HepG2 (cell line): ENCODE results near the gene TSPAN3. TPM values are rescaled to one million over a fixed set of nuclear protein-coding genes. Genes with fewer than 3 reads are reported as not detected.
A peak's percentile ranks its signal among the peaks of the same experiment; 100 is the strongest.

Experiments used
- ATAC-seq: fragments of 200-7000 bp; cut with Tn5 transposase; 3 replicates; pipeline ENCODE4 v1.9.1; 2020; ENCODE audit warnings: mild to moderate bottlenecking, moderate library complexity
- BruUV-seq: library from RNA; stranded (reverse); fragments of 400-500 nt; replicated peaks from 2 replicates; lab custom pipeline; 2021; lab: Mats Ljungman, UMichigan
- CTCF ChIA-PET: fragments of 300-600 bp; formaldehyde crosslinking; extraction: SDS; loops from one replicate; lab custom pipeline; 2021; ENCODE audit warnings: low total read pairs, inconsistent platforms, low intra/inter-chr PET ratio; lab: Yijun Ruan, JAX
- POLR2A ChIA-PET: fragments of 350-600 bp; sonication (Branson Sonifier 250); formaldehyde crosslinking; loops from one replicate; lab custom pipeline; 2020; ENCODE audit warnings: antibody characterized with exemption, inconsistent platforms; lab: Yijun Ruan, JAX
- DNase-seq: peaks from one replicate; pipeline ENCODE4 v3.0.0-alpha.2; 2015; ENCODE audit warnings: low spot score
- FAIRE-seq: peaks from 3 replicates; lab custom pipeline; 2011; peaks lifted over from hg19 to GRCh38; lab: Jason Lieb, UNC
- H2AFZ ChIP-seq: one replicate; pipeline ENCODE4 v1.6.1; 2011; ENCODE audit warnings: low read length, inconsistent platforms
- H3K27ac ChIP-seq: fragments of 300-600 bp; 3 replicates; pipeline ENCODE4 v1.8.0; 2011; ENCODE audit warnings: mixed run types, mild to moderate bottlenecking, mixed read lengths, low read length, inconsistent platforms; ENCODE audit not compliant: insufficient read depth; ENCODE audit errors: extremely low read length
- H3K27me3 ChIP-seq, 2 experiments: fragments of 200-600 bp in 1 of 2; 2 replicates in 1 of 2; 3 replicates in 1 of 2; pipeline versions ENCODE4 v1.6.0 to v1.8.0; 2011; ENCODE audit warnings: low read length in 2 of 2, mild to moderate bottlenecking in 2 of 2, moderate library complexity in 2 of 2, inconsistent platforms in 1 of 2; ENCODE audit not compliant: insufficient read depth in 2 of 2, control insufficient read depth in 1 of 2
- H3K36me3 ChIP-seq, 2 experiments: fragments of 200-600 bp in 1 of 2; replicated peaks in 1 of 2; 2 replicates in 1 of 2; 3 replicates in 1 of 2; pipeline versions ENCODE4 v1.5.1 to v1.8.0; 2011; ENCODE audit warnings: low read length in 2 of 2, inconsistent platforms in 1 of 2; ENCODE audit not compliant: insufficient read depth in 2 of 2, control insufficient read depth in 1 of 2
- H3K4me1 ChIP-seq: 2 replicates; pipeline ENCODE4 v1.5.1; 2012; ENCODE audit warnings: low read length, inconsistent platforms; ENCODE audit not compliant: insufficient read depth
- H3K4me2 ChIP-seq: 2 replicates; pipeline ENCODE4 v1.6.0; 2011; ENCODE audit warnings: low read depth, low read length, inconsistent platforms
- H3K4me3 ChIP-seq, 3 experiments: fragments of 200-600 bp in 1 of 3; sonication (generic), shearing (Covaris generic) in 1 of 3; replicated peaks in 1 of 3; 2 replicates each; pipeline ENCODE4 v1.5.1; 2011 to 2016; ENCODE audit warnings: low read length in 3 of 3, inconsistent platforms in 2 of 3, low read depth in 2 of 3, mild to moderate bottlenecking in 2 of 3, control low read depth in 1 of 3, mixed read lengths in 1 of 3; ENCODE audit not compliant: insufficient read depth in 1 of 3
- H3K79me2 ChIP-seq: one replicate; pipeline ENCODE4 v1.6.1; 2011; ENCODE audit warnings: low read length, inconsistent platforms; ENCODE audit not compliant: insufficient read depth
- H3K9ac ChIP-seq: 2 replicates; pipeline ENCODE4 v1.6.0; 2011; ENCODE audit warnings: mild to moderate bottlenecking, low read depth, low read length, inconsistent platforms; ENCODE audit not compliant: insufficient read depth
- H3K9me3 ChIP-seq: 2 replicates; pipeline ENCODE4 v1.5.1; 2012; ENCODE audit warnings: mild to moderate bottlenecking, low read length
- H4K20me1 ChIP-seq: 2 replicates; pipeline ENCODE4 v1.6.0; 2011; ENCODE audit warnings: inconsistent platforms, mild to moderate bottlenecking, low read length, moderate library complexity; ENCODE audit not compliant: insufficient read depth
- FOSL1 ChIP-seq: sonication (generic); formaldehyde crosslinking; IDR thresholded peaks from 2 replicates; pipeline ENCODE4 v1.9.0; 2021; ENCODE audit warnings: missing genetic modification reagents, borderline replicate concordance
- KLF15 ChIP-seq: sonication (generic); formaldehyde crosslinking; IDR thresholded peaks from 2 replicates; pipeline ENCODE4 v1.8.1; 2023; ENCODE audit warnings: borderline replicate concordance, mild to moderate bottlenecking, inconsistent platforms, missing genetic modification reagents, mixed read lengths
- KLF6 ChIP-seq: IDR thresholded peaks from 2 replicates; pipeline ENCODE4 v1.8.0; 2016; ENCODE audit warnings: missing biosample characterization, missing genetic modification reagents
- MXD1 ChIP-seq: sonication (generic); formaldehyde crosslinking; IDR thresholded peaks from 2 replicates; pipeline ENCODE4 v1.4.0; 2020; ENCODE audit warnings: mild to moderate bottlenecking, missing genetic modification reagents
- PLRG1 ChIP-seq: fragments of 450-650 bp; conservative IDR thresholded peaks from 2 replicates; pipeline ENCODE4 v1.6.1; 2016
- REPIN1 ChIP-seq: sonication (generic); formaldehyde crosslinking; IDR thresholded peaks from 2 replicates; pipeline ENCODE4 v1.8.0; 2022; ENCODE audit warnings: missing genetic modification reagents, low read depth, mild to moderate bottlenecking, borderline replicate concordance
- SATB2 ChIP-seq: sonication (generic); formaldehyde crosslinking; IDR thresholded peaks from 2 replicates; pipeline ENCODE4 v1.5.0; 2020; ENCODE audit warnings: missing genetic modification reagents
- SKIL ChIP-seq: sonication (generic); formaldehyde crosslinking; IDR thresholded peaks from 2 replicates; pipeline ENCODE4 v1.8.0; 2022; ENCODE audit warnings: missing genetic modification reagents, mild to moderate bottlenecking, moderate library complexity, borderline replicate concordance
- TARDBP ChIP-seq: sonication (generic); formaldehyde crosslinking; IDR thresholded peaks from 2 replicates; pipeline ENCODE4 v1.8.0; 2022; ENCODE audit warnings: mild to moderate bottlenecking, missing genetic modification reagents
- ZNF619 ChIP-seq: sonication (generic); formaldehyde crosslinking; IDR thresholded peaks from 2 replicates; pipeline ENCODE4 v1.4.0; 2020; ENCODE audit warnings: mild to moderate bottlenecking, missing genetic modification reagents
- ZNF850 ChIP-seq: sonication (generic); formaldehyde crosslinking; conservative IDR thresholded peaks from 2 replicates; pipeline ENCODE4 v1.9.0; 2021; ENCODE audit warnings: mild to moderate bottlenecking, missing genetic modification reagents
- WGBS: methylation state at CpG from one replicate; pipeline ENCODE4 v1.1.6; 2017; ENCODE audit warnings: low lambda C conversion rate; 5-methylcytosine and 5-hydroxymethylcytosine counted together
- in situ Hi-C: cut with HindIII; loops from 2 replicates; pipeline ENCODE4 v1.10.0; 2017; ENCODE audit warnings: low pct_unique_long_range_greater_than_20kb; ENCODE audit not compliant: extremely low pct_ligation_motif_present
- intact Hi-C: fragments of 100-400 bp; cut with micrococcal nuclease; formaldehyde crosslinking; loops from one replicate; pipeline ENCODE4 v1.10.0; 2022; ENCODE audit not compliant: unreplicated experiment
- polyA plus RNA-seq, 8 experiments: library from polyadenylated mRNA; depleted of rRNA in 3 of 8; stranded (reverse) in 7 of 8; unstranded in 1 of 8; fragments of >200 nt; fragmentation: Illumina TruSeq in 4 of 8; extraction: Trizol in 4 of 8; gene quantifications; 2 replicates each; pipeline versions ENCODE4 v1.2.1 to v1.2.3, GENCODE V29; 2011 to 2016; ENCODE audit warnings: low read depth in 4 of 8, missing spikeins in 1 of 8, mixed read lengths in 1 of 8; ENCODE audit not compliant: insufficient read depth in 1 of 8
- total RNA-seq, 5 experiments: library from RNA; depleted of rRNA; stranded (reverse); fragments of >200 nt; fragmentation: Illumina TruSeq; extraction: Trizol; gene quantifications; 2 replicates each; pipeline ENCODE4 v1.2.3, GENCODE V29; 2016; ENCODE audit warnings: low read depth in 1 of 5
- TF ChIP-seq, protein P1 (sequence below): sonication (generic); formaldehyde crosslinking; IDR thresholded peaks from 2 replicates; pipeline ENCODE4 v1.9.0; 2022; ENCODE audit warnings: missing genetic modification reagents, mild to moderate bottlenecking, borderline replicate concordance

TSPAN3 gene
- total and polyA plus RNA-seq, 2 of the 13 experiments (the other 11 are each of a cell fraction or from before 2014, with no cell fraction given) = 167 to 170 TPM

DNA sequence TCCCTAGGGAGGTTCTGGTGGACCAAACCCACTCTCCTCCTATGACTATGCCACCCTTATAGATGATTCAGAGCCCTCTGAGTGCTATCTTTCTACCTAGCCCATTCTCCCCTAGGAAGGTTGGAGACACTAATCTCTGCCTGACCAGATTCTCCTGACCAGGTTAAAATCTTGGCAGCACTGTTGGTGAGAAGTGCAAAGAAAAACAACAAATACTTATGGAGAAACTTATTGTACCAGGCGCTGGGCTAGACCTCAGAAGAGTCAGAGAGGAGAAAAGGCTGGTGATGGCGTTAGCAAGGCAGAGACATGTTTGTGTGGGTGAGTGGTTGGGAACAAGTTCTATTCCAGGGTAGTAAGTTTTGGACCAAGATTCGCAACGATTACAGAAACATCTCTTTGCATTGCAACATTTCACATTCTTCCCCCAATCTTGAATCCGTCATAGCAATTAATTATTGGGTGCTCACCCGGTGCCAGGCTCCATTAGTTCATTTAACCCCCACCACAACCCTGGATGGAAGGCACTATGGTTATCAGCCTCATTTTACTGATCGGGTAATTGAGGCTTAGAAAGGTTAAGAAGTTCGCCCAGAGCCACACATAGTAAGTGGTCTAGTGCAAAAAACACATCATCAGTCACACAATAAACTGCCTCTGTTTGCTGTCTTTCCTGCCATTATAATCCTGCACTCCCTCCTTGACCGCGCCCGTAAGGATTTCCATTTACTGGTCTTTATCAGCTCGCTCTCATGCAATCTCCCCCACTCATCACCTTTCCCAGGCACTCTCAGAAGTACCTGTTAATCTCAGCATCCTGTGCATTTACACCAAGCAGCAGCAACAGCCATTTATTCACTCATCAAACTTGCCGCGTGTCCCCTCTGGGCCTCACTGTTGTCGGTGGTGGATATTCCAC, 655 bp upstream of the TSPAN3 start:
- H3K79me2 ChIP-seq = peaks cover 38% of the 10 kb centered on the region
- 84% methylated on average over 15 of the region's 15 CpGs for WGBS
- ATAC-seq (no peak), DNase-seq (no peak)
- peaks cover 41% of the 10 kb centered on the region for H3K4me1 ChIP-seq
- ChIA-PET CTCF (no interaction called here), POLR2A (interaction anchor here (0.6 to 1.1 kb wide), 7 partner anchors 11 to 140 kb away, joined by 3 to 7 read pairs (median 4); partner anchors contain the start of gene RCN2)
- no peak overlapping the region for H3K27ac ChIP-seq
- peak overlapping the region in 1 of 3 experiments; percentile 35; a peak in 3 of 6 replicates for H3K4me3 ChIP-seq
- peak overlapping the region; percentile 35; the same call in 1 of the 2 replicates for H3K9ac ChIP-seq
- peaks cover 11% of the 10 kb centered on the region for H4K20me1 ChIP-seq
- BruUV-seq = no TSS peak
- intact Hi-C loops (no loop called here), in situ Hi-C loops (no loop called here)
- H3K9me3 ChIP-seq = no peaks in the 10 kb centered on the region
- TF ChIP-seq SKIL = 0 out of 2 replicates have a peak, but pooled peaks have one; percentile 19
- 0 out of 2 replicates have a peak, but pooled peaks have one; percentile 1 for TF ChIP-seq MXD1 (CRISPR knock-in tag)
- no peak for TF ChIP-seq KLF6 (CRISPR knock-in tag)
- TF ChIP-seq ZNF850 = 0 out of 2 replicates have a peak, but pooled peaks have one; percentile 2
- 0 out of 2 replicates have a peak, but pooled peaks have one; percentile 24 for TF ChIP-seq SATB2 (CRISPR knock-in tag)
- no peak for TF ChIP-seq KLF15 (CRISPR knock-in tag)
- TF ChIP-seq, protein P1, sequence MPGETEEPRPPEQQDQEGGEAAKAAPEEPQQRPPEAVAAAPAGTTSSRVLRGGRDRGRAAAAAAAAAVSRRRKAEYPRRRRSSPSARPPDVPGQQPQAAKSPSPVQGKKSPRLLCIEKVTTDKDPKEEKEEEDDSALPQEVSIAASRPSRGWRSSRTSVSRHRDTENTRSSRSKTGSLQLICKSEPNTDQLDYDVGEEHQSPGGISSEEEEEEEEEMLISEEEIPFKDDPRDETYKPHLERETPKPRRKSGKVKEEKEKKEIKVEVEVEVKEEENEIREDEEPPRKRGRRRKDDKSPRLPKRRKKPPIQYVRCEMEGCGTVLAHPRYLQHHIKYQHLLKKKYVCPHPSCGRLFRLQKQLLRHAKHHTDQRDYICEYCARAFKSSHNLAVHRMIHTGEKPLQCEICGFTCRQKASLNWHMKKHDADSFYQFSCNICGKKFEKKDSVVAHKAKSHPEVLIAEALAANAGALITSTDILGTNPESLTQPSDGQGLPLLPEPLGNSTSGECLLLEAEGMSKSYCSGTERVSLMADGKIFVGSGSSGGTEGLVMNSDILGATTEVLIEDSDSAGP (CRISPR knock-in tag) = peak; percentile 97; the same call in 1 of the 2 replicates
- TF ChIP-seq FOSL1 (CRISPR knock-in tag) = no peak
- TF ChIP-seq REPIN1 = 0 out of 2 replicates have a peak, but pooled peaks have one; percentile 3
- 0 out of 2 replicates have a peak, but pooled peaks have one; percentile 39 for TF ChIP-seq TARDBP (CRISPR knock-in tag)
- no peak for TF ChIP-seq PLRG1
- no peak for TF ChIP-seq ZNF619
- TF ChIP-seq, all 625 proteins: peak for 7
- peak overlapping the region; percentile 86 for H2AFZ ChIP-seq
- H3K36me3 ChIP-seq = no peaks in the 10 kb centered on the region; a peak in 1 of 5 replicates
- H3K4me2 ChIP-seq = peak overlapping the region; percentile 78
- H3K27me3 ChIP-seq = peaks cover 0 to 28% of the 10 kb centered on the region in 2 experiments; a peak in 3 of 5 replicates
- no peak for FAIRE-seq
